Measurements from ENCODE around the gene PNPLA2.
A peak's percentile ranks its signal among the peaks of the same experiment; 100 is the strongest.

PNPLA2 gene

GRCh38 chr11:832529-833113, 13.9 kb downstream of the PNPLA2 start, which contains the start of gene CD151:
Gene CD151, plus strand, starts transcription at chr11:832952. Its CDS starts 3,118 bp downstream, at chr11:836070.
- peak; percentile 52 for DNase-seq

DNA sequence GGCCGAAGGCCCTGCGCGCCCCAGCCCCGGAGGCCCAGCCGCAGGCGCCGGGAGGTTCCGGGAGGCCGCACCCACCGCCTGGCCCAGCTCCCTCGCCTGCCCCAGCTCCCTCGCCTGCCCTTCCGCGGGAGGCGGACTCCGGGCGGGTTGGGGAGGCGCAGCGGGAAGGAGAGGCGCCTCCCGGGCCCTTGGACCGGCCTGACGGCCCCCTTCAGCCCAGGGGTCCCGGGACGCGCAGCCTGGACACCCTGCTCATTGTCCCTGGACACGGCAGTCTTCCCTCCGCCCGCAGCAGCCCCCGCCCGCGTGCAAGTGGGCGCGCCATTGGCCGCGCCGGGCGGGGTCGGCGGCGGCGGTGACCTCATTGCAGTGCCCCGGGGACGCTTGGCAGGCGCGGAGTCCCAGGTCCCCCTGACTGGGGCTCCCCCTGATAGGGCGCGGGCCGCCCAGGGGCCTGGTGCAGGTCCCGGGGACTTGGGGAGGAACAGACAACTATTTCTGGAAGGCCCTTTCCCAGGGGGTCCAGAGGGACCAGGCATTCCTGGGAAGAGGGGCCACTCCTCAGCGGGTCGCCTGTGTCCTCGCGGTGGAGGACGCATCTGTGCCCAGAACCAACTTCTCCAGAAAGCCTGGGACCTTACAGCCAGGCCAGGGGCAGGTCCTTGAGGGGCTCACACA, 14.5 kb downstream of the PNPLA2 start:
- peak; percentile 31 for DNase-seq

DNA sequence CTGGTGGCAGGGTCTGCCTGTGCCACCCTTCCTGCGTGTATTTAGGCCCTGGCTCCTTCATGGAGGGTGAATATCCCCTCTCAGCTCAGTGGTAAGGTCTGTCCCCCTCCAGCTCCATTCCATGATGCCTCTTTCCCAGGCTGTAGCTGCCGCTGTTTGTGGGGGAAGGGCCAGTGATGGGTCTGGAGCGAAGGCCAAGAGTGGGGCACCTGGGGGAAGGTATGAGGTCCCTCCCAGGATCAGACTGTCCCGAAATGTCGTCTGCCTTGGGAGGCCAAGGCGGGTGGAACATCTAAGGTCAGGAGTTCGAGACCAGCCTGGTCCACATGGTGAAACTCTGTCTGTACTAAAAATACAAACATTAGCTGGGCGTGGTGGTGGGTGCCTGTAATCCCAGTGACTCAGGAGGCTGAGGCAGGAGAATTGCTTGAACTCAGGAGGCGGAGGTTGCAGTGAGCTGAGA, 15.2 kb downstream of the PNPLA2 start:
- no peak for DNase-seq

- peak; percentile 36 for DNase-seq
These were observed 15.9 kb downstream of the PNPLA2 start for GRCh38 chr11:834371-835316.

DNA sequence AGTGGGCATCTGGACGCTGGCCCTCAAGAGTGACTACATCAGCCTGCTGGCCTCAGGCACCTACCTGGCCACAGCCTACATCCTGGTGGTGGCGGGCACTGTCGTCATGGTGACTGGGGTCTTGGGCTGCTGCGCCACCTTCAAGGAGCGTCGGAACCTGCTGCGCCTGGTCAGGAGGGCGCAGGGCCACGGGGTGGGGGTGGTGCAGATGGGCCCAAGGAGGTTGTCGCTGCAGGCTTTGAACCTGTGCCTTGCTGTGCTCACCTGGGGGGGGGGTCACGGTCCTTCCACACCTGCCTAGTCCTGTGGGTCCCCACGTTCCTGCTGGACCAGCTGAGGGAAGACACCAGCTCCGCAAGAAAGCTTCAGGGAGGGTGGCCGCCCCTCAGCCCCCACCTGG, 17.6 kb downstream of the PNPLA2 start:
- DNase-seq, result no peak

GRCh38 chr11:836700-837099, 18.0 kb downstream of the PNPLA2 start:
- no peak for DNase-seq

DNA sequence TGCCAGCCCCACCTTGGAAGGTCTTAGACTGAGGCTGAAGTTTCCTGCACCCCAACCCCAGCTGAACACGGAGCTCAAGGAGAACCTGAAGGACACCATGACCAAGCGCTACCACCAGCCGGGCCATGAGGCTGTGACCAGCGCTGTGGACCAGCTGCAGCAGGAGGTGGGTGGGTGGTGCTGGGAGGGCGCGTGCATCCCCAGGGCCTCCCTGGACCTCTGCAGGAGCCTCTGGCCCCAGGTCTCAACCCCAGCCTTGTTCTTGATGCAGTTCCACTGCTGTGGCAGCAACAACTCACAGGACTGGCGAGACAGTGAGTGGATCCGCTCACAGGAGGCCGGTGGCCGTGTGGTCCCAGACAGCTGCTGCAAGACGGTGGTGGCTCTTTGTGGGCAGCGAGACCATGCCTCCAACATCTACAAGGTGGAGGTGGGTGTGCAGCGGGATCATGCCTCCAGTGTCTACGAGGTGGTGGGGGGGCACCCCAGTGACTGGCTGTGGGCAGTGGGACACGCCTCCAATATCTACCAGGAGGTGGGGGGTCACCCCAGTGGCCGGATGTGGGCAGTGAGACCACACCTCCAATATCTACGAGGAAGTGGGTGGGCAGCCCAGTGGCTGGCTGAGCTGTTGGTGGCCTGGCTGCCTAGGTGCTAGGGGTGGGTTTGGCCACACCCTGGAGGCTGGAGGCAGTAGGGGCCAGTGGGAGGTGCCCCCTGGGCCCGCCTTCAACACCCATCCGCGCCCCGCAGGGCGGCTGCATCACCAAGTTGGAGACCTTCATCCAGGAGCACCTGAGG, 18.7 kb downstream of the PNPLA2 start:
- no peak for DNase-seq

- DNase-seq, result no peak
These were observed 19.2 kb downstream of the PNPLA2 start for GRCh38 chr11:837990-838307.

- peak; percentile 22 for DNase-seq
These were observed 19.9 kb downstream of the PNPLA2 start for GRCh38 chr11:838441-839279.

GRCh38 chr11:839280-839623, 20.5 kb downstream of the PNPLA2 start:
- no peak for DNase-seq

- DNase-seq, result no peak
These were observed 21.3 kb downstream of the PNPLA2 start for GRCh38 chr11:839875-840617.

DNA sequence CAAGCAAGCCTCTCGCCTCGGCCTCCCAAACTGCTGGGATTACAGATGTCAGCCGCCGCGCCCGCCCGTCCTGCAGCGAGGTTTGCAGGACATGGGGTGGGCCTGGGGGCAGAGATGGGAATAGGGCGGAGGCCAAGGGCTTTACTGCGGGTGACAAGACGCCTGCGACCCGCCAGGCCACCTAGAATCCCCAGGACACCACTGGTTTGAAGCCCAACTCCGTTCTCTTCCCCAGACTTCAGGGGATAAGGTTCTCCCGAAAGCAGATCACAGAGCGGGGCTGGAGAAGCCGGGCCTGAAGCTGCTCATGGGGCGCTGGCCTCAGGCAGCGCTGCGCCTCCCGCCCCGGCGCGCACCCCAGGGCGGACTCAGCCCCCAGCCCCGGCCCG, 23.3 kb downstream of the PNPLA2 start:
- no peak for DNase-seq

GRCh38 chr11:842370-843002, 23.8 kb downstream of the PNPLA2 start, which contains the start of the genes POLR2L and TSPAN4:
Gene POLR2L, minus strand, starts transcription at chr11:842529. Its CDS starts 21 bp downstream, at chr11:842508.
Gene TSPAN4, plus strand, starts transcription at chr11:842852. Its CDS starts 7,453 bp downstream, at chr11:850305.
- DNase-seq, result peak; percentile 86

DNA sequence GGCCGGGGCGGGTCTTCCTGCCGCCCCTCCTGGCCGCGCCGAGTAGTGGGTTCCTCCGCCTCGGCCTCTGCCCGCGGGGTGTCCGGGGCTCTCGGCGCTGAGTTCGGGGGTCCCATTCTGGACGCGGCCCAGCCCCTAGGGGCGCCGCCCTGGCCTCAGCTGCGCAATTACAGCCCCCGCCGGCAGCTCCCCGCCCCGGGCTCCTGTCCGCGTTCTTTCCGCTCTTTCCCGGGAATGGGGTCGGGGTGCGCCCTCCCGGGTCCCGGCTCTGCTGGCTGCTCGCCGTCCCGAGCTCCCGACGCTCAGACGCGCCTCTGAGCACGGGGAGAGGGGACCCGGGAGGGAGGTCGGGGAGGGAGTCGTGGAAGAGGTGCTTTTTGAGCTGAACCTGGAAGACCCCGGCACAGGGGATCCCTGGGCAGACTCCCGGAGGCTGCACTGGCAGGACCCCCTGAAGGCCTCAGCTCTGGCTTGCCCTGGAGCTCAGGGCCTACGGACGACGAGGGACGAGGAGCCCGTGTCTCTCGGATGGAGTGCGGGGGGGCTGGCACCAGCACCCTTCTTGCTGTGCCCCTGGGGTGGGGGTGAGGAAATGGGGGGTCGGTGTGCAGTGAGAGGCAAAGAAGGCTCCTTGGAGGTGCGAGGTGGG, 24.5 kb downstream of the PNPLA2 start:
- DNase-seq, result no peak

GRCh38 chr11:843818-844692, 25.3 kb downstream of the PNPLA2 start:
- DNase-seq, result peak; percentile 97

GRCh38 chr11:844693-845644, 26.3 kb downstream of the PNPLA2 start:
- DNase-seq, result peak; percentile 92

GRCh38 chr11:845872-846495, 27.3 kb downstream of the PNPLA2 start:
- peak; percentile 64 for DNase-seq

All from fibroblast of upper back skin (primary cell).